GM18519 (cell line): ENCODE results near the gene USP13.
"Not testable (repeated sequence)": the region's sequence is repeated elsewhere in the genome, so short reads cannot be mapped to it uniquely, and the experiment has no call there.

Experiments
- ATAC-seq: cut with Tn5 transposase; IDR thresholded peaks from one replicate; pipeline ENCODE4 v1.9.1; 2021; ENCODE audit warnings: mild to moderate bottlenecking, moderate library complexity; ENCODE audit not compliant: unreplicated experiment, low FRiP score

USP13 gene, protein sequence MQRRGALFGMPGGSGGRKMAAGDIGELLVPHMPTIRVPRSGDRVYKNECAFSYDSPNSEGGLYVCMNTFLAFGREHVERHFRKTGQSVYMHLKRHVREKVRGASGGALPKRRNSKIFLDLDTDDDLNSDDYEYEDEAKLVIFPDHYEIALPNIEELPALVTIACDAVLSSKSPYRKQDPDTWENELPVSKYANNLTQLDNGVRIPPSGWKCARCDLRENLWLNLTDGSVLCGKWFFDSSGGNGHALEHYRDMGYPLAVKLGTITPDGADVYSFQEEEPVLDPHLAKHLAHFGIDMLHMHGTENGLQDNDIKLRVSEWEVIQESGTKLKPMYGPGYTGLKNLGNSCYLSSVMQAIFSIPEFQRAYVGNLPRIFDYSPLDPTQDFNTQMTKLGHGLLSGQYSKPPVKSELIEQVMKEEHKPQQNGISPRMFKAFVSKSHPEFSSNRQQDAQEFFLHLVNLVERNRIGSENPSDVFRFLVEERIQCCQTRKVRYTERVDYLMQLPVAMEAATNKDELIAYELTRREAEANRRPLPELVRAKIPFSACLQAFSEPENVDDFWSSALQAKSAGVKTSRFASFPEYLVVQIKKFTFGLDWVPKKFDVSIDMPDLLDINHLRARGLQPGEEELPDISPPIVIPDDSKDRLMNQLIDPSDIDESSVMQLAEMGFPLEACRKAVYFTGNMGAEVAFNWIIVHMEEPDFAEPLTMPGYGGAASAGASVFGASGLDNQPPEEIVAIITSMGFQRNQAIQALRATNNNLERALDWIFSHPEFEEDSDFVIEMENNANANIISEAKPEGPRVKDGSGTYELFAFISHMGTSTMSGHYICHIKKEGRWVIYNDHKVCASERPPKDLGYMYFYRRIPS

DNA sequence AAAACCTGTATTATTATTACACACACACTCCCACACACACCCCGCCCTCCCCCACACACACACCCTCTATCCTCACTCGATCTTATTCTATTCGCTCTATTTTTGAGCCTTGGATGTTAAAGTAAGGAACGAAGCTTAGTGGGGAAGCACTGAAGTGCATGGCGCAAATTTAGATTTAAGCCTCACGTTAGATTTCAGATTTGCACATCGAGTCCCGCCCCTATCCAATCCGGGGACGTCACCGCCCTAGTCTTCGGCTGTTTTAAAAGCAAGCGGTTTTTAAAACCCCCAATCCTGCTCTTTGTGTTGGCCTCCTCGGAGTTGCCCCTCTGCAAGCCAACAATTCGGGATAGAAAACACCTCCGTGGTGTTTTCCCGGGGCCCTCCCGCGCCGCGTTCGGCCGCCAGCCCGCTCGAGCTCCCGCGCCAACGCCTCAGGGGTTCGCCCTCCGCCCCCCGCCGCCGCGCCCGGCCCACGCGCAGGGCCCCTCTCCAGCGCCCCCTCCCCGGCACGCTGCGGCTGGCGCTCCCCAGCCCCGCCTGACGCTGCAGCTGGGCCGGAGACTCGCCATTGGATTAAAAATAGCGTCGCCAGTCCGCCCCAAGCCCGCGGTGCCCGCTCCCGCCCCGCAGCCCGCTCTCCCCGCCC lies at the start of gene USP13:
Gene USP13, plus strand, starts transcription at position 594 of the 649 bp plus-strand sequence. CDS start 186 bp downstream, outside the sequence.
- peak; percentile 58 for ATAC-seq

DNA sequence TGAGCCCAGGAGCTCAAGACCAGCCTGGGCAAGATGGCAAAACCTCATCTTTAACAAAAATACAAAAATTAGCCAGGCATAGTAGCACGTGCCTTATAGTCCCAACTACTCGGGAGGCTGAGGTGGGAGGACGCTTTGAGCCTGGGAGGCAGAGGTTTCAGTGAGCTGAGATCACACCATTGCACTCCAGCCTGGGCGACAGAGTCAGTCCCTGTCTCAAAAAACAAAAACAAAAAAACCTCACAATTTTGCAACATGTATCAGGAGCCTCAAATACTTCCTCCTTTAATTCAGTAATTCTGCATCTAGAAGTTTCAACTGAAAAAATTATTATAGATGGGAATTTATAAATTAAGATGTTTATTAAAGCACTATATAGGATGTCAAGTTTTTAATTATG lies 49.5 kb upstream of the USP13 start:
- ATAC-seq = no peak

DNA sequence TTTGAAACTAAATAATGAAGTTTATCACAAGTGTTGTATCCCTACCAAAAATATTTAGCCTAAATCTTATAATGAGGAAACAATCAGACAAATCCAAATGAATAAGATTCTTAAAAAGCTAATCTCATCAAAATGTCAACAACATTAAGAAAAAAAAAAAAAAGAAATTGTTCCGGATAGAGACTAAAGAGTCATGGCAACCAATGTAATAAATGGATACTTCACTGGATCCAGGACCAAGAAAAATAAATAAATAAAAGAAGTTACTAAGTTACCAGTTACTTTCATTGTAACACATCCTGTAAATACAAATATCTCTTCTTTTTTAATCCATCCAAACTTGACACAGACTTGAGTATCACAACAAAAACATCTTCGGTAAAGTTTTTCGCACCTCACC lies 49.0 kb upstream of the USP13 start:
- ATAC-seq = no peak

DNA sequence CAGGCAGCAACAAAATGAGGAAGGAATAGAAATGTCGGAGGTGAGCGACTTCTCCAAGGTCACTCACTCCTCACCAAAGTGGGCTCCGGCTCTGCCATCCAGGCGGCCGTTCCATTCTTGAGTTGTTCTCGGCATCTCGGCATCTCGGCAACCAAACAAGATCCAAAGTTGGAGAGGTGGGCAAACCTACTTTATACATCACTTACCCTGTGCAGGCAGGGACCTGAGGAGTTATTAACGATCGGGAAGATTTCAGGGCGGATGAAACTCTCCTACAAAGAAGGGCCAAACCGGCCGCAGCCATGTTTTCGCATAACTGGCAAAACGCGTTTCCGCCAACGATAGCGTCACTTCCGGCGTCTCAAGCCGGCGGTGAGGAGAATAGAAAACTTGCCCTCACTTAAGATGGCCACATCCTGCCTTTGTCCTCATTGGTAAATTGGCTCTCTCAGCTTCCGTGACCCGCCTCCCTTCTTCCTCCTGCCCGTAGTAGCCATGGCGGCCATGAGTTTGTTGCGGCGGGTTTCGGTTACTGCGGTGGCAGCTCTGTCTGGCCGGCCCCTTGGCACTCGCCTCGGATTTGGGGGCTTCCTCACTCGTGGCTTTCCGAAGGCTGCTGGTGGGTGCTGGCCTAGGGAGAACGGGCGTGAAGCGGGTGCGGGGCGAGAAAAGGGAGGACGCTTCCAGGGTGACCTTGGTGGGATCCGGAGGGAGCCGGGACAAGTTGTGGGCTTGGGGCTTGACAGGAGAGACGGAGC lies 48.3 kb upstream of the USP13 start, which contains the start of the genes MRPL47 and NDUFB5:
Gene MRPL47, minus strand, starts transcription at position 318 of the 758 bp plus-strand sequence. Its CDS starts 14 bp downstream, at position 304.
Gene NDUFB5, plus strand, starts transcription at position 474 of the 758 bp plus-strand sequence. Its CDS starts 22 bp downstream, at position 496.
- peak; percentile 88 for ATAC-seq

DNA sequence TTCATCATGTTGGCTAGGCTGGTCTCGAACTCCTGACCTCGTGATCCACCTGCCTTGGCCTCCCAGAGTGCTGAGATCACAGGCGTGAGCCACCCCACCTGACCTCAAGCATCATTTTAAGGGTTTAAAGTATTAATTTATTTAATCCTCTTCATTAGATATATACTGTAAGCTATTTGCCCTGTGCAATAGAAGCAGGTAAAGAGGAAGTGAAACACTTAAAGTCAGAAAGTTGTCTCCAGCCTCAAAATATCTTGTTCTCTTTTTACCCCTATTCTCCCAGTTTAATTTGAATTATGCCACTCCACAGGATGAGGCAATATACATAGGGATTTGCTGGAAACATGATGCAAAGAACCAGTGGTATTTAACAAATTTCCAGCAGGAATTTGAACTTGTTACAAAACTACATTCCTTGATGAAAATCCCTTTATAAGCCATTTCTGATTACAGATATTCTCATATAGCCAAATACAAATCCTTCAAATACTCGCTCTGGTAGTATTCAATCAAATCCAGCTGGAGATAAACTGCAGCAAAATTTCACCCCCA lies 46.2 kb upstream of the USP13 start:
- ATAC-seq = no peak

DNA sequence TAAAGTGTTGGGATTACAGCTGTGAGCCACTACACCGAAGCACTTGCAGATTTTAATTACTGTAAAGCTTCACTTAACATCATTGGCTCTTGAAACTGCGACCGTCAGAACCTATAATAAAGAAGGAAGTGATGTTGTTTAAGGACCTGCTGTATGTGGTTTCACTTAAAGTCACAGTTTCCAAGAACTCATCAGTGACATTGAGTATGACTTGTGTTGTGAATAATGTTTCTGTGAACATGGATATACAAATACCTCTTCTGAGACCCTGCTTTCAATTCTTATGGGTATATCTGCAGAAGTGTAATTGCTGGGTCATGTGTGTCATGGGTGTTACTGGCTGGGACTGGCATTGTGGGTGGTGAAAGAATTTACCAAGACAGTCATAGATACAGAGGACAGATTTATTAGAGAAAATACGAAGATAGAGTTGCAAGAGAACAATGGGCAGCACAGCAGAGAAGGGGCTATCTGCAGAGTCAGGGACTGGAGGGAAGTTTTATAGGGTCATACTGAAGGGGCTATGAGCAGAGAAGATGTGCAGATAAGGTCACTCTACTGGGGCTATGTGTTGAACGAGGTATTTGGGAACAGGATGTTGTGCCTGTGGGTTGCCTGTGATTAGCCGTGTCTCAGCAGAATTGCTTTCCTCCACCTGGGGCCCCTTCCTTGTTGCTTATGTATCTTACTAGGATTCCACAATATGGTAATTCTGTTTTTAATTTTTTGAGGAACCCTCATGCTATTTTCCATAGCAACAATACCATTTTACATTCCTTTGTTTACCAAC lies 43.7 kb upstream of the USP13 start:
- peak; percentile 75 for ATAC-seq

DNA sequence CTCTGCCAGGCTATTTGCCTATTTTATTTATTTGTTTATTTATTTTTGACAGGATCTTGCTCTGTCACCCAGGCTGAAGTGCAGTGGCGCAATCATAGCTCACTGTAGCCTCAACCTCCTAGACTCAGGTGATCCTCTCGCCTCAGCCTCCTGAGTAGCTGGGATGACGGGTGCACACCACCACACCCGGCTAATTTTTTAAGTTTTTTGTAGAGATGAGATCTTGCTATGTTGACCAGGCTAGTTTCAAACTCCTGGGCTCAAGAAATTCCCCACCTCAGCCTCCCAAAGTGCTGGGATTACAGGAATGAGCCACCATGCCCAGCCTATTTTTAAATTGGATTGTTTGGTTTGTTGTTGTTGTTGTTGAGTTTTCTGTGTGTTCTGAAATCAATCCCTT lies 42.8 kb upstream of the USP13 start:
- ATAC-seq = no peak

DNA sequence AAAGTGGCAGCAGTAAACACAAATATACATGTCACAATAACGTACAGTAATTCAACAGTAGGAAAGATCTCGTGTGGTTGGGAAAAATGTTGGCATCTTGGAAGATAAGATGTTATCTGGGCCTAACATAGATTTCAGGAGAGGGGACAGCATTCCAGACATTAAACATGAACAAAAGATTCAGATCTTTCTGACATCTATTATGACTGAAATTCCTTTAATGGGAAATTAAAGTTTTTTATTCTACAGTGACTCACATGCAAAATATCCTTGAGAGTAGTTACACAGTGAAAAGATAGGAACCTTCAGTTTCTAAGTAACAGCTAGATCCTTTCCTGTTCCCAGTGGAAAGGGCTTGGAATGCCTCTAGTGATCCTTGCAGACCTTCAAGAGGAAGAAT lies 39.0 kb upstream of the USP13 start:
- no peak for ATAC-seq

DNA sequence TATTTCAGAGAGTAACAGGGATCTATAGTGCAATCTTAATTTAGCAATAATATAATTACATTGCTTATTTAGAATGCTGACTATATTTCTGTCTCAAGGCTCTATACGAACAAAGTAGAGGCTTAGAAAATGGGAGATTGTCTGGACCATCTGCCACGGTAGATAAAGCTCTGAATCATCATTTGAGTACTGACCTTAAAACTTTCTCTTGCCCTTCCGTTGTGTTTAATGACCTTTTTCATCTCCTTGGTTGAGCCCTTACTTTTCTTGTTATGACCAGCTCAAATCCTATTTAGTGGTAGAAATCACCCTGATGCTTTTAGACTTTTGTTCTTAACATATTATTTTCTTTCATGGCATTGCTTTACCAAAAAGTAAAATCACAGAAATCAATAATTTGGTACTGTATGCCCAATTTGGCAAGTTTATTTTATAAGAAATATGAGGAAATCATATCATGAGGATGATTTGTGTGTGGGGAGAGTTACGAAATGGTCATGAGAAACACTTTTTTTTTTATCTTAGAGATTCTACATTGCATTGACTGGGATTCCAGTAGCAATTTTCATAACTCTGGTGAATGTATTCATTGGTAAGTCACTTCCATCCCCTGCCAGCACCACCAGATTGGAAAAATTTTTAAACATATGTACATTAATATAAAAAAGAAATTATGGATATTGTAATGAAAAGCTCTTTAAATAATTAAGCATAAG lies 37.2 kb upstream of the USP13 start:
- no peak for ATAC-seq

DNA sequence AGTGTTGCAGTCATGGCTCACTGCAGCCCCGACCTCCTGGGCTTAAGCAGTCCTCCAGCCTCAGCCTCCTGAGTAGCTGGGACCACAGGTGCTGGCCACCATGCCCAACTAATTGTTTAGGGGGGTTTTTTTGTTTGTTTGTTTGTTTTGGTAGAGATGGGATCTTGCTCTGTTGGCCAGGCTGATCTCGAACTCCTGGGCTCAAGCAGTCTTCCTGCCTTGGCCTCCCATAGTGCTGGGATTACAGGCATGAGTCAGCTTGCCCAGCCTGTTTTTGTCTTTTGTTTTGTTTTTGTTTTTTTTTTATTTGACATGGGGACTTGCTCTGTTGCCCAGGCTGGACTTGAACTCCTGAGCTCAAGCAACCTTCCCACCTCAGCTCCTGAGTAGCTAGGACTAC lies 30.8 kb upstream of the USP13 start:
- ATAC-seq = no peak

DNA sequence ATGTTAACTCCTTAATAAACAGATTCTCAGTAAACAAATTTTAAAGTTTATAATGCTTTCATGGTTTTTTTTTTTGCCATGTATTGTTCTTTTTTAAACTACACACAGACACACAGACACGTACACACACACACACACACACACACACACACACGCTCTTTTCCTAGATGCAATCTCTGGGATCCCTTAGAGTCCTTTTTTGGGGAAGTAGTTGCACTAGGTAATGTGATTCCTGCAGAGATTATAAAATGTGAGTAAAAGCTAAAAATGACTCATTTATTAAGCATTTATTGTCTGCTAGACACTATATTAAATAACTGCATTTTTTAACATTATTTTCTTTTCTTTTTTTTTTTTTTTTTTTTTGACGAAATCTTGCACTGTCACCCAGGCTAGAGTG lies 28.4 kb upstream of the USP13 start:
- no peak for ATAC-seq

DNA sequence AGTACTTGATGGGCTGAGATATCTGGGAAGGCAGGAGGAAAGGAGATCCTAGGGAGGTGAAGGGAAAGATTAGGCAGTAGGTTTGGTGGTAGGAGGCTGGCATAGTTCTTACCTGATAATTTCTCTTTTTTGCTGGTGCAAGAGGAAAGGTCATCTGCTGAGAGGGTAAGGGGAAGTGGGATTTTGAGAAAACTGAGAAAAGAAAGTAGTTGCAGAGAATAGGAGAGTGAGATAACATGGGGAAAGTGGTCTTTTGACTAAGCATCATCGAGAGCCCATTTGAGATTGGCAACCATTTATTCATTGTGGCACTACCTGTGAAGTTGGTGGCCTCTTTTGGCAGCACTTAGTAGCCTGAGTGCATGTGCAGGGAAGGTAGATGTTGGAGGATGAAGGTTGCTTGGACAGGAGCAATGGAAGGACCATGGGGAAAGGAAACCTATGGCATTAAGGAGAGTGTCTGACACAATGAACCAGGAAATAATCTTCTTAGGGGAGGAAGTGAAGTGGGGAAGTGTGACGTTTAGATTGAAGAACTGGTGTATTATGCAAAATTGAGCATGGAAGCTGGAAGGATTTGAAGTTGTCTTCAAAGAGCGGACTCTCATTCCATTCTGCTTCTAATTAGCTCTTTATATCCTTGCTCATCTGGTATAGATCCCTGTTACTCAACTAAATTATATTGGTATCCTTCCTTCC lies 21.9 kb upstream of the USP13 start:
- ATAC-seq = no peak

DNA sequence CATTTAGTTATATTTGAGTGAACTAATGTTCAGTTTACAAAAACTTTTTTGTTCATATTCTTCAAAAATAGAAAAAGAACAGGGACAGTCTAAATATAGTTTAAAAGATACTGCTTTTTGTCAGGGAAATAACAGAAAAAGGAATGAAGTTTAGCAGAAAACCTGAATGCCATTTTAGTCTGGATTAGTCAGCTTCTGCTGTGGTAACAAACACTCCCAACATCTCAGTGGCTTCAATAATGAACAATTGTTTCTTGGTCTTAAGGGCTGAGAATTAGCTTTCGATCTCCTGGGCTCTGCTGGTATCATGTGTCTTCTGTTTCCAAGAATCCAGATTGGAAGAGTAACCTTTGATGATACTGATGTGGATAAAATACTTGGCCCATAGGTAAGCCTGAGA lies 12.4 kb upstream of the USP13 start:
- no peak for ATAC-seq

DNA sequence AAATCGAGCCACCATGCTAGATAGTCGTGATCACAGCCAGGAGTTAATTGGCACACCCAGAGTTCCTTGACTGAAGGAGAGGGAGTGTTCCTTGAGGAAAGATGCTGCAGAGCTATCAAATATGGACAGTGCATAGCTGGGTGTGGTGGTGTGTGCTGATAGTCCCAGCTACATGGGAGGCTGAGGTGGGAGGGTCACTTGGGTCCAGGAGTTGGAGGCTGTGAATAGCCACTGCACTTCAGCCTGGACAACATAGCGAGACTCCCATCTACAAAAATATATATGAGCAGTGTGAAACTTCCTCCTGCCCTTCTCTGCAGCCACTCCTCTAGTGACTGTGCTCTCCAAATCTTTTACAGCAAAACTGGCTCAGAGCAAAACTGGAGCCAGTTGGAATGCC lies 10.0 kb upstream of the USP13 start:
- ATAC-seq = no peak

DNA sequence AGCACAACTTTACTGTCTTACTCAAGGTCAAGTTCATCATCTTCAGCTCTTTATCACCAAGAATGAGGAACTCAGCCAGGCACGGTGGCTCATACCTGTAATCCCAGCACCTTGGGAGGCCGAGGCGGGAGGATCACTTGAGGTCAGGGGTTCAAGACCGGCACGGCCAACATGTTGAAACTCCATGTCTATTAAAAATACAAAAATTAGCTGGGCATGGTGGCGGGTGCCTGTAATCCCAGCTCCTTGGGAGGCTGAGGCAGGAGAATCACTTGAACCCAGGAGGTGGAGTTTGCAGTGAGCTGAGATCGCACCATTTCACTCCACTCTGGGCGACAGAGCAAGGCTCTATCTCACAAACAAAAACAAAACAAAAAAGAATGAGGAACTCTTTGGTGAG lies 9.0 kb upstream of the USP13 start:
- ATAC-seq = not testable (repeated sequence)

DNA sequence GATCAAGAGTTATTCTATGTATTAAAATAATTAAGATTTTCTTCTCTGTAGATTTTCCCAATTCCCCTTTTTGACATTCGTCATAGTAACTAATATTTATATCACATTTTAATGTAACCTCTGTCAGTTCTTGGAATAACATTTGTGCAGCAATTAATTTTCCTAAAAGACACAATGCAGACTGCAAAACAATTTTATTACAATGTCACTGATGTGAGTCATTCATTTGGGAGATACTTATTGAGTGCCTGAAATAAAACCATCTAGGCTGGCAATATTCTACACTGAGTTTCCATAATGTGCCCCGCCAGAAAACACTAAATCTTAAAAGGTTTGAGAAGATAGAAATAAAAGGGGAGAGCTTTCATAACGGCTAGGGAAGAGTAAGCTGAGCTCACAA lies 6.7 kb upstream of the USP13 start:
- ATAC-seq = no peak

DNA sequence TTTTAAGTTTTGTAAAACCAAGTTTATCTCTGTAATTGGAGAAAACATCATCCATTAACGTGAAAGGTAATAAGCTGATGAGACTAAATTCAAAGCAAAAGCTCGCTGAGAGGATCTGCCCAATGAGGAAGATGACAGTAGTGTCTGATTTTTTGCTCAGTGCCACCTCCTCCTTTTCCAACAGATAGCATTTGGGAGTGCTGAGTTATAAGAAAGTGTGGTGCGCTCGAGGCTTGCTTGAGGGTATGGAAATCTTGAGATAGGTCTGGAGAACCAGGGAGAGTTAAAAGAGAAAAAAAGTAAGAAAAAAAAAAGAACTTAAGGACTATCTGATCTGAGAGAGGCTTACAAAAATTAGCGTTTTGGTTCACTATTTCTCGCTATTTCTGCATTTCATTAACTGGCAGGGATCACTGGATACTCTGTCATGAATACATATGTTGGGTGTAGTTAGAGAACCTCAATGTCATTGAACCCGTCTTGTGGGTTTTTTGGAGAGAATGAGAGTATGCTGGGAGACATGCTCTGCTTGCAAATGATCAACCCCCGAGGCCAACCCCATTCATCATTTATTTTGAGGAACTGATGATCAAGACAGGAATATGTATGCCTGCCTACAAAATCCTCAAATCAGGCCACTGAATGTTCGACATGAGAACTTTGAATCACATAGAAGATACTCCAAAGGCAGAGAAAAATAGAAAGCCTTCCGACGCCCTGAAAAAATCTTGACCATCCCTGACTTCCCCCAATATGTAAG lies 973 bp upstream of the USP13 start:
- no peak for ATAC-seq
